ENCODE measurements around the gene PPP5C.
A peak's percentile ranks its signal among the peaks of the same experiment; 100 is the strongest.

PPP5C gene

GRCh38 chr19:46407856-46408663 is 61.2 kb downstream of the PPP5C start:
- Histone ChIP-seq H3F3A (ENCODE audit: low read depth) (no peaks in the 10 kb centered on the region), H3K4me3 (ENCODE audit: low read length, poor library complexity, severe bottlenecking) (no peak overlapping the region), H3K27me3 (ENCODE audit: insufficient read depth, low read length, poor library complexity, severe bottlenecking) (no peaks in the 10 kb centered on the region), H3K4me2 (ENCODE audit: low read depth, low read length, poor library complexity, severe bottlenecking) (no peak overlapping the region), H3K36me3 (ENCODE audit: insufficient read depth, low read length) (no peaks in the 10 kb centered on the region), H3K9me3 (ENCODE audit: insufficient read depth, low read depth, low read length) (no peaks in the 10 kb centered on the region), H3K9me2 (replicated peaks; ENCODE audit: low read depth, low read length) (no peaks in the 10 kb centered on the region), H3K9ac (ENCODE audit: low read depth, low read length, poor library complexity, severe bottlenecking) (no peak overlapping the region), H3K4me1 (ENCODE audit: insufficient read depth, low read length, poor library complexity, severe bottlenecking) (no peaks in the 10 kb centered on the region), H3K79me2 (ENCODE audit: insufficient read depth, low read length) (no peaks in the 10 kb centered on the region), H4K20me1 (ENCODE audit: insufficient read depth, low read length, poor library complexity, severe bottlenecking) (no peaks in the 10 kb centered on the region), H2AFZ (ENCODE audit: low read length) (peak overlapping the region; percentile 55; the same call in 1 of the 2 replicates)
- no peak for TF ChIP-seq EZH2phosphoT487 (IDR thresholded peaks at IDR 0.05; ENCODE audit: borderline replicate concordance)
- TF ChIP-seq CTCF (conservative IDR thresholded peaks at IDR 0.05; ENCODE audit: low read length), result no peak

GRCh38 chr19:46408664-46409039 is 61.8 kb downstream of the PPP5C start:
- no peaks in the 10 kb centered on the region for H3K27me3 ChIP-seq (ENCODE audit: insufficient read depth, low read length, poor library complexity, severe bottlenecking)

GRCh38 chr19:46409191-46409590 is 62.3 kb downstream of the PPP5C start:
- Histone ChIP-seq H3K79me2 (ENCODE audit: insufficient read depth, low read length) (no peaks in the 10 kb centered on the region), H3K9ac (ENCODE audit: low read depth, low read length, poor library complexity, severe bottlenecking) (no peak overlapping the region), H3K27me3 (ENCODE audit: insufficient read depth, low read length, poor library complexity, severe bottlenecking) (no peaks in the 10 kb centered on the region), H4K20me1 (ENCODE audit: insufficient read depth, low read length, poor library complexity, severe bottlenecking) (no peaks in the 10 kb centered on the region), H2AFZ (ENCODE audit: low read length) (no peak overlapping the region), H3K4me3 (ENCODE audit: low read length, poor library complexity, severe bottlenecking) (no peak overlapping the region), H3K9me3 (ENCODE audit: insufficient read depth, low read depth, low read length) (no peaks in the 10 kb centered on the region), H3K9me2 (replicated peaks; ENCODE audit: low read depth, low read length) (no peaks in the 10 kb centered on the region), H3K4me1 (ENCODE audit: insufficient read depth, low read length, poor library complexity, severe bottlenecking) (no peaks in the 10 kb centered on the region), H3F3A (ENCODE audit: low read depth) (no peaks in the 10 kb centered on the region), H3K4me2 (ENCODE audit: low read depth, low read length, poor library complexity, severe bottlenecking) (no peak overlapping the region), H3K36me3 (ENCODE audit: insufficient read depth, low read length) (no peaks in the 10 kb centered on the region)
- TF ChIP-seq EZH2phosphoT487 (IDR thresholded peaks at IDR 0.05; ENCODE audit: borderline replicate concordance) (no peak), CTCF (conservative IDR thresholded peaks at IDR 0.05; ENCODE audit: low read length) (no peak)

More at GRCh38 chr19:46408664-46409039, 61.8 kb downstream of the PPP5C start:
- H3K79me2 ChIP-seq (ENCODE audit: insufficient read depth, low read length), result no peaks in the 10 kb centered on the region
- no peaks in the 10 kb centered on the region for H4K20me1 ChIP-seq (ENCODE audit: insufficient read depth, low read length, poor library complexity, severe bottlenecking)
- H3K4me3 ChIP-seq (ENCODE audit: low read length, poor library complexity, severe bottlenecking), result no peak overlapping the region
- H3K4me1 ChIP-seq (ENCODE audit: insufficient read depth, low read length, poor library complexity, severe bottlenecking), result no peaks in the 10 kb centered on the region
- no peak for TF ChIP-seq CTCF (conservative IDR thresholded peaks at IDR 0.05; ENCODE audit: low read length)
- no peak for TF ChIP-seq EZH2phosphoT487 (IDR thresholded peaks at IDR 0.05; ENCODE audit: borderline replicate concordance)
- H3K9me3 ChIP-seq (ENCODE audit: insufficient read depth, low read depth, low read length), result no peaks in the 10 kb centered on the region
- H3K9ac ChIP-seq (ENCODE audit: low read depth, low read length, poor library complexity, severe bottlenecking), result no peak overlapping the region
- H3F3A ChIP-seq (ENCODE audit: low read depth), result no peaks in the 10 kb centered on the region
- H3K4me2 ChIP-seq (ENCODE audit: low read depth, low read length, poor library complexity, severe bottlenecking), result no peak overlapping the region
- H3K9me2 ChIP-seq (replicated peaks; ENCODE audit: low read depth, low read length), result no peaks in the 10 kb centered on the region
- no peaks in the 10 kb centered on the region for H3K36me3 ChIP-seq (ENCODE audit: insufficient read depth, low read length)
- peak overlapping the region; percentile 55; the same call in 1 of the 2 replicates for H2AFZ ChIP-seq (ENCODE audit: low read length)
